ENCODE measurements around the gene FLYWCH2. TPM values are rescaled to one million over a fixed set of nuclear protein-coding genes. Genes with fewer than 3 reads are reported as not detected.

Gene FLYWCH2
- total and polyA plus RNA-seq, 2 experiments from 2014 or later = 48.6 to 60.3 TPM

DNA sequence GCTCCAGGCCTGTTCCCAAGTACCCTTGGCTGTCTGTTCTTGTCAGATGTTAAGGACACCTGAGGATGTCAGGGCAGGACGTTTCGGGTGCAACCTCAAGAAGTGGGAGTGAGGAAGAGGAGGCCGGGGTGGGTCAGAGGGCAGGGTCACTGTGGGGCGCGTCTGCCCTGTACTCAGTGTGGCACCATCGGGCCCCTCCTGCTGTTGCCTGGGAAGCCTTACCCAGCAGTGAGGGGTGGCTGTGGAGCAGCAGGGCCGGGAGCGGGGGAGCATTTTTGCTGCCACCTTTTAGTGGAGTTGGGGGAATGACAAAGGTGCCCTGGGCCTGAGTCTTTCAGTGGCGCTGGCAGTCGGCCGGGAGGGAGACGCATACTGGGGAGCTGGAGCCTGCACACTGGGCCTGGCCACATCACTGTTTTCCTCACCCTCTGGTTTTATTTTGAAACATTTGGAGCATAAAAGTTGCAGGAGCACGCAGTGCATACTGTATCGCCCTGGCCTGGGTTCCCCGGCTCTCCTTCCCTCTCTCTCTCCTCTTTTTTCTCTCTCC is 17.6 kb downstream of the FLYWCH2 start:
- H4K20me1 ChIP-seq (ENCODE audit: insufficient read depth) = no peaks in the 10 kb centered on the region
- H3K9me3 ChIP-seq (ENCODE audit: low read depth) = no peaks in the 10 kb centered on the region
- no peak for TF ChIP-seq EZH2 (IDR thresholded peaks at IDR 0.05; ENCODE audit: insufficient read depth, poor library complexity, severe bottlenecking)
- TF ChIP-seq EZH2phosphoT487 (IDR thresholded peaks at IDR 0.05; ENCODE audit: insufficient read depth, low read depth) = no peak
- peaks cover 7% of the 10 kb centered on the region for H3K4me1 ChIP-seq (ENCODE audit: insufficient read depth)
- no peak overlapping the region for H3K9ac ChIP-seq
- no peaks in the 10 kb centered on the region for H3K79me2 ChIP-seq (ENCODE audit: insufficient read depth)
- H3K4me2 ChIP-seq (ENCODE audit: unreplicated experiment) = no peak overlapping the region
- no peaks in the 10 kb centered on the region for H3K9me2 ChIP-seq (ENCODE audit: insufficient read depth)
- in situ Hi-C loops (cut with MboI) = no loop called here
- no peak for DNase-seq
- no peaks in the 10 kb centered on the region for H3K27me3 ChIP-seq (replicated peaks; ENCODE audit: insufficient read depth)
- no peak overlapping the region for H3K4me3 ChIP-seq
- no peak overlapping the region for H2AFZ ChIP-seq
- peaks cover 9% of the 10 kb centered on the region for H3F3A ChIP-seq (ENCODE audit: insufficient read depth)
- no peak overlapping the region for H3K27ac ChIP-seq
- no peaks in the 10 kb centered on the region for H3K36me3 ChIP-seq (ENCODE audit: low read depth)
- 93 to 95% methylated on average over 12 to 15 of the region's 15 CpGs for WGBS, 2 experiments (ENCODE audit: low coverage in 1 of 2, low lambda C conversion rate in 2 of 2, missing lambda C conversion rate in 2 of 2)

GRCh38 chr16:2902337-2903130 is 19.5 kb downstream of the FLYWCH2 start:
- in situ Hi-C loops (cut with MboI) = no loop called here
- 88 to 90% methylated on average over 9 of the region's 9 CpGs for WGBS, 2 experiments (ENCODE audit: low coverage in 1 of 2, low lambda C conversion rate in 2 of 2, missing lambda C conversion rate in 2 of 2)
- no peak for DNase-seq

GRCh38 chr16:2904100-2904921 is 21.3 kb downstream of the FLYWCH2 start:
- H3K4me3 ChIP-seq = peak overlapping the region; percentile 91
- TF ChIP-seq EZH2 (IDR thresholded peaks at IDR 0.05; ENCODE audit: insufficient read depth, poor library complexity, severe bottlenecking) (no peak), EZH2phosphoT487 (IDR thresholded peaks at IDR 0.05; ENCODE audit: insufficient read depth, low read depth) (no peak)
- H2AFZ ChIP-seq = peak overlapping the region; percentile 87
- H3K4me2 ChIP-seq (ENCODE audit: unreplicated experiment) = peak overlapping the region; percentile 98
- DNase-seq = peak; percentile 92
- no peaks in the 10 kb centered on the region for H3K9me3 ChIP-seq (ENCODE audit: low read depth)
- H3K9ac ChIP-seq = peak overlapping the region; percentile 84
- H3K36me3 ChIP-seq (ENCODE audit: low read depth) = no peaks in the 10 kb centered on the region
- H3K79me2 ChIP-seq (ENCODE audit: insufficient read depth) = no peaks in the 10 kb centered on the region
- H3F3A ChIP-seq (ENCODE audit: insufficient read depth) = peaks cover 13% of the 10 kb centered on the region
- peak overlapping the region; percentile 65 for H3K27ac ChIP-seq
- in situ Hi-C loops (cut with MboI) = no loop called here
- 2% methylated on average over 42 to 48 of the region's 62 CpGs for WGBS, 2 experiments (ENCODE audit: low coverage in 1 of 2, low lambda C conversion rate in 2 of 2, missing lambda C conversion rate in 2 of 2)
- no peaks in the 10 kb centered on the region for H4K20me1 ChIP-seq (ENCODE audit: insufficient read depth)
- H3K9me2 ChIP-seq (ENCODE audit: insufficient read depth) = no peaks in the 10 kb centered on the region
- H3K27me3 ChIP-seq (replicated peaks; ENCODE audit: insufficient read depth) = no peaks in the 10 kb centered on the region
- H3K4me1 ChIP-seq (ENCODE audit: insufficient read depth) = peaks cover 7% of the 10 kb centered on the region; the same call in 1 of the 2 replicates

More at GRCh38 chr16:2902337-2903130, 19.5 kb downstream of the FLYWCH2 start:
- no peaks in the 10 kb centered on the region for H3K27me3 ChIP-seq (replicated peaks; ENCODE audit: insufficient read depth)
- no peaks in the 10 kb centered on the region for H3K36me3 ChIP-seq (ENCODE audit: low read depth)
- no peak overlapping the region for H3K9ac ChIP-seq
- peaks cover 7% of the 10 kb centered on the region; the same call in 1 of the 2 replicates for H3K4me1 ChIP-seq (ENCODE audit: insufficient read depth)
- H3K4me3 ChIP-seq = no peak overlapping the region
- no peaks in the 10 kb centered on the region for H3K9me3 ChIP-seq (ENCODE audit: low read depth)
- peaks cover 13% of the 10 kb centered on the region for H3F3A ChIP-seq (ENCODE audit: insufficient read depth)
- H3K4me2 ChIP-seq (ENCODE audit: unreplicated experiment) = no peak overlapping the region
- H3K9me2 ChIP-seq (ENCODE audit: insufficient read depth) = no peaks in the 10 kb centered on the region
- no peak overlapping the region for H2AFZ ChIP-seq
- no peaks in the 10 kb centered on the region for H3K79me2 ChIP-seq (ENCODE audit: insufficient read depth)
- no peak overlapping the region for H3K27ac ChIP-seq
- H4K20me1 ChIP-seq (ENCODE audit: insufficient read depth) = no peaks in the 10 kb centered on the region
- no peak for TF ChIP-seq EZH2 (IDR thresholded peaks at IDR 0.05; ENCODE audit: insufficient read depth, poor library complexity, severe bottlenecking)
- no peak for TF ChIP-seq EZH2phosphoT487 (IDR thresholded peaks at IDR 0.05; ENCODE audit: insufficient read depth, low read depth)

- 1% methylated on average over 27 to 32 of the region's 32 CpGs for WGBS, 2 experiments (ENCODE audit: low coverage in 1 of 2, low lambda C conversion rate in 2 of 2, missing lambda C conversion rate in 2 of 2)
Observed at GRCh38 chr16:2904922-2905240, 21.9 kb downstream of the FLYWCH2 start.

More at GRCh38 chr16:2904922-2905240, 21.9 kb downstream of the FLYWCH2 start:
- H3K9ac ChIP-seq = peak overlapping the region; percentile 84
- H3K27ac ChIP-seq = peak overlapping the region; percentile 65
- peak overlapping the region; percentile 87 for H2AFZ ChIP-seq
- peak overlapping the region; percentile 98 for H3K4me2 ChIP-seq (ENCODE audit: unreplicated experiment)
- no peaks in the 10 kb centered on the region for H4K20me1 ChIP-seq (ENCODE audit: insufficient read depth)
- DNase-seq = peak; percentile 52
- peaks cover 7% of the 10 kb centered on the region; the same call in 1 of the 2 replicates for H3K4me1 ChIP-seq (ENCODE audit: insufficient read depth)
- in situ Hi-C loops (cut with MboI) = no loop called here
- H3K79me2 ChIP-seq (ENCODE audit: insufficient read depth) = no peaks in the 10 kb centered on the region
- no peaks in the 10 kb centered on the region for H3K27me3 ChIP-seq (replicated peaks; ENCODE audit: insufficient read depth)
- H3K9me3 ChIP-seq (ENCODE audit: low read depth) = no peaks in the 10 kb centered on the region
- H3K36me3 ChIP-seq (ENCODE audit: low read depth) = no peaks in the 10 kb centered on the region
- peak overlapping the region; percentile 91 for H3K4me3 ChIP-seq
- peaks cover 13% of the 10 kb centered on the region for H3F3A ChIP-seq (ENCODE audit: insufficient read depth)
- TF ChIP-seq EZH2 (IDR thresholded peaks at IDR 0.05; ENCODE audit: insufficient read depth, poor library complexity, severe bottlenecking) (no peak), EZH2phosphoT487 (IDR thresholded peaks at IDR 0.05; ENCODE audit: insufficient read depth, low read depth) (no peak)
- H3K9me2 ChIP-seq (ENCODE audit: insufficient read depth) = no peaks in the 10 kb centered on the region

Measured in GM23248 (cell line).